IMR-90 (cell line): Measurements from ENCODE around the gene GPR39.

Source experiments
- BHLHE40 ChIP-seq: fragments of 150-350 bp; IDR thresholded peaks from 2 replicates; pipeline ENCODE4 v1.6.1; 2016; ENCODE audit warnings: mild to moderate bottlenecking, low read depth, low read length
- CEBPB ChIP-seq: IDR thresholded peaks from 2 replicates; pipeline ENCODE4 v1.6.1; 2012; ENCODE audit warnings: low read depth, low read length, improper control_type of control experiment
- CHD1 ChIP-seq: IDR thresholded peaks from 2 replicates; pipeline ENCODE4 v1.6.1; 2012; ENCODE audit warnings: low read depth, low read length, improper control_type of control experiment
- CTCF ChIP-seq: conservative IDR thresholded peaks from 2 replicates; pipeline ENCODE4 v1.5.1; 2012; ENCODE audit warnings: mild to moderate bottlenecking, low read depth, low read length, improper control_type of control experiment
- MAFK ChIP-seq: IDR thresholded peaks from 2 replicates; pipeline ENCODE4 v1.6.1; 2012; ENCODE audit warnings: low read depth, low read length, improper control_type of control experiment
- MAZ ChIP-seq: IDR thresholded peaks from 2 replicates; pipeline ENCODE4 v1.6.1; 2012; ENCODE audit warnings: low read depth, mild to moderate bottlenecking, low read length, improper control_type of control experiment, moderate library complexity, borderline replicate concordance
- MXI1 ChIP-seq: IDR thresholded peaks from 2 replicates; pipeline ENCODE4 v1.6.1; 2012; ENCODE audit warnings: low read depth, mild to moderate bottlenecking, low read length, moderate library complexity, borderline replicate concordance
- NFE2L2 ChIP-seq: fragments of 150-350 bp; IDR thresholded peaks from 2 replicates; pipeline ENCODE4 v1.6.1; 2016; ENCODE audit warnings: low read depth, mild to moderate bottlenecking, low read length
- POLR2A ChIP-seq: IDR thresholded peaks from 2 replicates; pipeline ENCODE4 v1.6.1; 2012; ENCODE audit warnings: mild to moderate bottlenecking, low read depth, low read length
- RAD21 ChIP-seq: IDR thresholded peaks from 2 replicates; pipeline ENCODE4 v1.6.1; 2012; ENCODE audit warnings: low read length, improper control_type of control experiment
- RCOR1 ChIP-seq: IDR thresholded peaks from 2 replicates; pipeline ENCODE4 v1.6.1; 2012; ENCODE audit warnings: mild to moderate bottlenecking, low read length, improper control_type of control experiment; ENCODE audit not compliant: insufficient replicate concordance
- RFX5 ChIP-seq: IDR thresholded peaks from 2 replicates; pipeline ENCODE4 v1.8.0; 2012; ENCODE audit warnings: low read depth, mild to moderate bottlenecking, low read length, moderate library complexity
- SMC3 ChIP-seq: fragments of 150-350 bp; IDR thresholded peaks from 2 replicates; pipeline ENCODE4 v1.6.1; 2016; ENCODE audit warnings: low read depth, mild to moderate bottlenecking, antibody characterized with exemption, low read length, moderate library complexity

GRCh38 chr2:132374551-132374950 lies 42.1 kb upstream of the GPR39 start:
- TF ChIP-seq CEBPB: no peak
- TF ChIP-seq RAD21: no peak
- no peak for TF ChIP-seq CTCF
- no peak for TF ChIP-seq MXI1
- no peak for TF ChIP-seq MAZ
- no peak for TF ChIP-seq MAFK
- no peak for TF ChIP-seq POLR2A
- TF ChIP-seq SMC3: no peak
- TF ChIP-seq RFX5: no peak
- no peak for TF ChIP-seq NFE2L2
- TF ChIP-seq CHD1: no peak
- no peak for TF ChIP-seq RCOR1
- TF ChIP-seq BHLHE40: no peak
